BE2C (cell line): ENCODE data around the gene TCF7L1.
A peak's percentile ranks its signal among the peaks of the same experiment; 100 is the strongest.

ENCODE experiments used
- DNase-seq: peaks from one replicate; pipeline ENCODE4 v3.0.0-alpha.2; 2020
- H3K27me3 ChIP-seq: fragments of 250-450 bp; sonication (Bioruptor Pico); 2 replicates; pipeline ENCODE4 v1.5.1; 2020; ENCODE audit warnings: mild to moderate bottlenecking
- H3K36me3 ChIP-seq: fragments of 250-450 bp; sonication (Bioruptor Pico); 2 replicates; pipeline ENCODE4 v1.5.1; 2020; ENCODE audit warnings: mild to moderate bottlenecking
- H3K4me1 ChIP-seq: fragments of 250-450 bp; sonication (Bioruptor Pico); 2 replicates; pipeline ENCODE4 v1.5.1; 2020
- H3K4me3 ChIP-seq: 2 replicates; pipeline ENCODE4 v1.5.1; 2011; ENCODE audit warnings: low read depth, low read length
- H3K9me3 ChIP-seq: fragments of 250-450 bp; sonication (Bioruptor Pico); 2 replicates; pipeline ENCODE4 v1.5.1; 2020
- TF ChIP-seq, protein P1 (sequence below): IDR thresholded peaks from 2 replicates; pipeline ENCODE4 v1.5.1; 2012; ENCODE audit warnings: mild to moderate bottlenecking, low read depth, low read length

Gene TCF7L1

GRCh38 chr2:85263591-85263990 is 130.4 kb downstream of the TCF7L1 start:
- H3K4me1 ChIP-seq, result no peaks in the 10 kb centered on the region
- H3K9me3 ChIP-seq, result no peaks in the 10 kb centered on the region
- TF ChIP-seq, protein P1, sequence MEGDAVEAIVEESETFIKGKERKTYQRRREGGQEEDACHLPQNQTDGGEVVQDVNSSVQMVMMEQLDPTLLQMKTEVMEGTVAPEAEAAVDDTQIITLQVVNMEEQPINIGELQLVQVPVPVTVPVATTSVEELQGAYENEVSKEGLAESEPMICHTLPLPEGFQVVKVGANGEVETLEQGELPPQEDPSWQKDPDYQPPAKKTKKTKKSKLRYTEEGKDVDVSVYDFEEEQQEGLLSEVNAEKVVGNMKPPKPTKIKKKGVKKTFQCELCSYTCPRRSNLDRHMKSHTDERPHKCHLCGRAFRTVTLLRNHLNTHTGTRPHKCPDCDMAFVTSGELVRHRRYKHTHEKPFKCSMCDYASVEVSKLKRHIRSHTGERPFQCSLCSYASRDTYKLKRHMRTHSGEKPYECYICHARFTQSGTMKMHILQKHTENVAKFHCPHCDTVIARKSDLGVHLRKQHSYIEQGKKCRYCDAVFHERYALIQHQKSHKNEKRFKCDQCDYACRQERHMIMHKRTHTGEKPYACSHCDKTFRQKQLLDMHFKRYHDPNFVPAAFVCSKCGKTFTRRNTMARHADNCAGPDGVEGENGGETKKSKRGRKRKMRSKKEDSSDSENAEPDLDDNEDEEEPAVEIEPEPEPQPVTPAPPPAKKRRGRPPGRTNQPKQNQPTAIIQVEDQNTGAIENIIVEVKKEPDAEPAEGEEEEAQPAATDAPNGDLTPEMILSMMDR, result no peak
- DNase-seq, result no peak
- no peak overlapping the region for H3K4me3 ChIP-seq
- no peaks in the 10 kb centered on the region for H3K27me3 ChIP-seq
- no peaks in the 10 kb centered on the region for H3K36me3 ChIP-seq

DNA sequence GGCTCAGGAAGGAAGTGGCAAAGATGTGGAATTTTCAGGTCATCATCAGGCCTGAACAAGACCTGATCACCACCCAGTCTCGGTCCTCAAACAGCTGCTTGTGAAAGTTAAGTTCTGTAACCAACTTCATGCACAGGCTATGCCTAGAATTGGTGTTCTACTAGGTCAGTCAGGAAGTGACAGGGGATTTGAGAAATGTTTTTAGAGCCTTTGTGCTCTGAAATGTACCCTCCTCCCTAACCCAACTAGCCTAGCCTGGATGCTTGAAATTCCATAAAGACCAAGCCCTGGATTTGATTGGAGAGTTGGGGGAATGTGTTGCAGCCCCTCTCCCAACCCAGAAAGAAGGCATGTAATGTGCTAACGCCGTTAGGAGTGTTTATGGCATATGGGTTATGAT is 131.3 kb downstream of the TCF7L1 start:
- H3K9me3 ChIP-seq, result no peaks in the 10 kb centered on the region
- TF ChIP-seq, protein P1, result no peak
- H3K4me3 ChIP-seq, result no peak overlapping the region
- no peaks in the 10 kb centered on the region for H3K27me3 ChIP-seq
- H3K4me1 ChIP-seq, result no peaks in the 10 kb centered on the region
- no peak for DNase-seq
- no peaks in the 10 kb centered on the region for H3K36me3 ChIP-seq

- TF ChIP-seq, protein P1, result no peak
- no peak for DNase-seq
- H3K27me3 ChIP-seq, result no peaks in the 10 kb centered on the region
- no peaks in the 10 kb centered on the region for H3K9me3 ChIP-seq
- no peaks in the 10 kb centered on the region for H3K4me1 ChIP-seq
- no peak overlapping the region for H3K4me3 ChIP-seq
- no peaks in the 10 kb centered on the region for H3K36me3 ChIP-seq
Observed at GRCh38 chr2:85265304-85265703, 132.1 kb downstream of the TCF7L1 start.

GRCh38 chr2:85266146-85267041 is 133.2 kb downstream of the TCF7L1 start:
- TF ChIP-seq, protein P1, result peak; percentile 81

DNA sequence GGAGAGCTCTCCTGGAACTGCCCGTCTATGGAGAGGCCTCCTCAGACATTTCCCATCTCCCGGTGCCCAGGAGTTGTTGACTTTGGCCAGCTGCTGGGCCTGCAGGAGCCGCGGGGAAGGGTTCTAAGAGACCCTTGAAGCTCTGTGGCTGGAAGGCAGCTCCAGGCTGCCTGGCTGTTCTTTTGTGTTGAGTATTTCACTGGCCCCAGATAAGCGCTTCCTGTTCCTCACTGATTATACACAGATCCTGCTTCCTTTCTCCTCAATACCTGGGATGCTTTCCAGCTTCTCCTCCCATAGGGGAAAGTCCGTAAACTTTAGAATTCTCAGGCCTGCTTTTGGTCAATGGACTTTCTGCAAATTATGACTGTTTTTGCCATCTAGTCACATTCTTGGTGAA is 136.8 kb downstream of the TCF7L1 start:
- H3K4me1 ChIP-seq, result no peaks in the 10 kb centered on the region
- DNase-seq, result no peak
- TF ChIP-seq, protein P1, result no peak
- no peaks in the 10 kb centered on the region for H3K36me3 ChIP-seq
- no peaks in the 10 kb centered on the region for H3K9me3 ChIP-seq
- H3K27me3 ChIP-seq, result no peaks in the 10 kb centered on the region
- no peak overlapping the region for H3K4me3 ChIP-seq

More at GRCh38 chr2:85266146-85267041, 133.2 kb downstream of the TCF7L1 start:
- H3K9me3 ChIP-seq, result no peaks in the 10 kb centered on the region
- no peaks in the 10 kb centered on the region for H3K4me1 ChIP-seq
- no peaks in the 10 kb centered on the region for H3K27me3 ChIP-seq
- H3K36me3 ChIP-seq, result no peaks in the 10 kb centered on the region
- peak; percentile 66 for DNase-seq
- no peak overlapping the region for H3K4me3 ChIP-seq

DNA sequence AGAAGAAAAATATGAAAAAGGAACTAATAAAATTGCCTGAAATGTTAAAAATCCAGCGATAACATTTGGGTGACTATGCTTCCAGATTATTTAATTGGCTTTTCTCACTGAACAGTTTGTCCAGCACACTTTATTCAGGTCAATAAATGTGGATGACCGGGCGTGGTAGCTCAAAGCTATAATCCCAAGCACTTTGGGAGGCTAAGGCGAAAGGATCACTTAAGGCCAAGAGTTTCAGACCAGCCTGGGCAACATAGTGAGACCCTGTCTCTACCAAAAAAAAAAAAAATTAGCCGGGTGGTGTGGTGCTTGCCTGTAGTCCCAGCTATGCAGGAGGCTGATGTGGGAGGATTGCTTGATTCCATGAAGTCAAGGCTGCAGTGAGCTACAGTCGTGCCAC is 139.2 kb downstream of the TCF7L1 start:
- H3K36me3 ChIP-seq, result no peaks in the 10 kb centered on the region
- no peaks in the 10 kb centered on the region for H3K9me3 ChIP-seq
- DNase-seq, result no peak
- H3K4me1 ChIP-seq, result no peaks in the 10 kb centered on the region
- H3K4me3 ChIP-seq, result no peak overlapping the region
- TF ChIP-seq, protein P1, result no peak
- no peaks in the 10 kb centered on the region for H3K27me3 ChIP-seq
